Gastrocnemius medialis (tissue), 4 donors: ENCODE results near the gene CERK.

Source experiments
- CTCF ChIP-seq, 5 experiments: fragments of 450-650 bp in 3 of 5; fragments of 200-600 bp in 2 of 5; sonication (generic) in 2 of 5; IDR thresholded peaks in 4 of 5; conservative IDR thresholded peaks in 1 of 5; 1 replicate in 4 of 5; 2 replicates in 1 of 5; pipeline ENCODE4 v1.5.1; 2016 to 2019; ENCODE audit warnings: antibody characterized with exemption in 5 of 5, mild to moderate bottlenecking in 3 of 5, moderate library complexity in 3 of 5
- POLR2A ChIP-seq, 2 donors: fragments of 450-650 bp; IDR thresholded peaks; one replicate each; pipeline ENCODE4 v1.6.1; 2017; ENCODE audit warnings: antibody characterized with exemption in 2 of 2, mild to moderate bottlenecking in 2 of 2, moderate library complexity in 2 of 2

- TF ChIP-seq POLR2A (IDR thresholded peaks at IDR 0.05) (no peak), CTCF (IDR thresholded peaks at IDR 0.05 in 4 of 5, conservative IDR thresholded peaks at IDR 0.05 in 1 of 5) (no peak)
Measured at GRCh38 chr22:46726986-46727317, 11.1 kb downstream of the CERK start.
